OCI-LY1 (cell line): ENCODE data around the gene GAGE12G.

ENCODE experiments used
- H2AFZ ChIP-seq: fragments of 200-600 bp; sonication (generic), shearing (Covaris generic); 2 replicates; pipeline ENCODE4 v1.6.0; 2014; ENCODE audit warnings: antibody characterized with exemption, mild to moderate bottlenecking, low read length
- H3F3A ChIP-seq: fragments of 200-600 bp; sonication (generic), shearing (Covaris generic); 2 replicates; pipeline ENCODE4 v1.6.0; 2014; ENCODE audit warnings: mild to moderate bottlenecking, antibody characterized with exemption, low read length, moderate library complexity; ENCODE audit not compliant: insufficient read depth
- H3K27ac ChIP-seq: fragments of 200-600 bp; sonication (generic); 2 replicates; pipeline ENCODE4 v1.5.1; 2014; ENCODE audit warnings: low read length, mixed run types, mild to moderate bottlenecking, low read depth; ENCODE audit not compliant: poor library complexity, severe bottlenecking
- H3K27me3 ChIP-seq: fragments of 200-600 bp; sonication (generic); 2 replicates; pipeline ENCODE4 v1.6.0; 2014; ENCODE audit warnings: antibody characterized with exemption, mild to moderate bottlenecking, low read length, moderate library complexity; ENCODE audit not compliant: insufficient read depth
- H3K36me3 ChIP-seq: fragments of 200-600 bp; sonication (generic); 2 replicates; pipeline ENCODE4 v1.6.1; 2014; ENCODE audit warnings: mild to moderate bottlenecking, antibody characterized with exemption, low read length, moderate library complexity, mixed read lengths; ENCODE audit not compliant: insufficient read depth
- H3K4me1 ChIP-seq: fragments of 200-600 bp; sonication (generic); 2 replicates; pipeline ENCODE4 v1.5.1; 2014; ENCODE audit warnings: mild to moderate bottlenecking, low read length, moderate library complexity; ENCODE audit not compliant: insufficient read depth, severe bottlenecking
- H3K4me2 ChIP-seq: fragments of 200-600 bp; sonication (generic), shearing (Covaris generic); 2 replicates; pipeline ENCODE4 v1.6.1; 2014; ENCODE audit warnings: low read length
- H3K4me3 ChIP-seq: fragments of 200-600 bp; sonication (generic); 2 replicates; pipeline ENCODE4 v1.5.1; 2014; ENCODE audit warnings: low read length, low read depth, mild to moderate bottlenecking, mixed read lengths; ENCODE audit not compliant: poor library complexity, severe bottlenecking
- H3K79me2 ChIP-seq: fragments of 200-600 bp; shearing (Covaris generic); 2 replicates; pipeline ENCODE4 v1.6.1; 2016; ENCODE audit warnings: mixed run types, low read length, mixed read lengths; ENCODE audit not compliant: insufficient read depth
- H3K9ac ChIP-seq: fragments of 200-600 bp; sonication (generic), shearing (Covaris generic); 2 replicates; pipeline ENCODE4 v1.6.1; 2014; ENCODE audit warnings: mild to moderate bottlenecking, low read length, mixed read lengths
- H3K9me2 ChIP-seq: fragments of 200-600 bp; sonication (generic), shearing (Covaris generic); 2 replicates; pipeline ENCODE4 v1.6.1; 2014; ENCODE audit warnings: low read depth, mild to moderate bottlenecking, low read length, mixed read lengths
- H3K9me3 ChIP-seq: fragments of 200-600 bp; shearing (Covaris generic); 2 replicates; pipeline ENCODE4 v1.6.1; 2014; ENCODE audit warnings: low read length, mixed read lengths
- H4K20me1 ChIP-seq: fragments of 200-600 bp; sonication (generic), shearing (Covaris generic); 2 replicates; pipeline ENCODE4 v1.6.0; 2016; ENCODE audit warnings: mild to moderate bottlenecking, low read length; ENCODE audit not compliant: insufficient read depth
- EZH2 ChIP-seq: fragments of 200-600 bp; sonication (generic), shearing (Covaris generic); IDR thresholded peaks from 2 replicates; pipeline ENCODE4 v1.8.0; 2017; ENCODE audit warnings: borderline replicate concordance, mixed run types, mild to moderate bottlenecking, antibody characterized with exemption, low read length, moderate library complexity, mixed read lengths
- TF ChIP-seq, protein P1 (sequence below): fragments of 200-600 bp; sonication (generic), shearing (Covaris generic); IDR thresholded peaks from 2 replicates; pipeline ENCODE4 v1.5.1; 2017; ENCODE audit warnings: mild to moderate bottlenecking, antibody characterized with exemption, low read length, moderate library complexity, mixed read lengths

The GAGE12G gene

DNA sequence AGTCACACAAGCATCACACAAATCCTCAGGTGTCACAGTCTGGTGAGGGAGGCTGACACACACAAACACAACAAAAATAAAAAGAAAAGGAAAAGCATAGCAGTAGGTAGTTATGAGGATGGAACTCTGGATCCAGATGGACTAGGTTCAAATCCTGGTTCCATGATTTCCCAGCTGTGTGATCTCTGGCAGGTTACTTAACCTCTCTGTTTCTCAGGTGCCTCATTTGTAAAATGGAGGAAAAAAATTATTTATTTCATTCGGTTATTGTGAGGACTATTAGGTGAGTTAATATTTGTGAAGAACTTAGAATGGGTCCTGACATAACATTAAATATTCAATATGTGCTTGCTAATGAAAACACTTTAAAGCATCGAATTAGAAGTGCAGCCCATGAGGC lies 48.4 kb downstream of the GAGE12G start:
- Histone ChIP-seq H3K9me2 (no peaks in the 10 kb centered on the region), H2AFZ (no peak overlapping the region), H3K4me2 (no peak overlapping the region), H3K9ac (no peak overlapping the region), H3K79me2 (no peaks in the 10 kb centered on the region), H3K9me3 (no peaks in the 10 kb centered on the region), H4K20me1 (no peaks in the 10 kb centered on the region), H3F3A (no peaks in the 10 kb centered on the region), H3K27me3 (no peaks in the 10 kb centered on the region), H3K36me3 (no peaks in the 10 kb centered on the region), H3K4me1 (no peaks in the 10 kb centered on the region), H3K27ac (no peak overlapping the region), H3K4me3 (no peak overlapping the region)
- TF ChIP-seq, protein P1, sequence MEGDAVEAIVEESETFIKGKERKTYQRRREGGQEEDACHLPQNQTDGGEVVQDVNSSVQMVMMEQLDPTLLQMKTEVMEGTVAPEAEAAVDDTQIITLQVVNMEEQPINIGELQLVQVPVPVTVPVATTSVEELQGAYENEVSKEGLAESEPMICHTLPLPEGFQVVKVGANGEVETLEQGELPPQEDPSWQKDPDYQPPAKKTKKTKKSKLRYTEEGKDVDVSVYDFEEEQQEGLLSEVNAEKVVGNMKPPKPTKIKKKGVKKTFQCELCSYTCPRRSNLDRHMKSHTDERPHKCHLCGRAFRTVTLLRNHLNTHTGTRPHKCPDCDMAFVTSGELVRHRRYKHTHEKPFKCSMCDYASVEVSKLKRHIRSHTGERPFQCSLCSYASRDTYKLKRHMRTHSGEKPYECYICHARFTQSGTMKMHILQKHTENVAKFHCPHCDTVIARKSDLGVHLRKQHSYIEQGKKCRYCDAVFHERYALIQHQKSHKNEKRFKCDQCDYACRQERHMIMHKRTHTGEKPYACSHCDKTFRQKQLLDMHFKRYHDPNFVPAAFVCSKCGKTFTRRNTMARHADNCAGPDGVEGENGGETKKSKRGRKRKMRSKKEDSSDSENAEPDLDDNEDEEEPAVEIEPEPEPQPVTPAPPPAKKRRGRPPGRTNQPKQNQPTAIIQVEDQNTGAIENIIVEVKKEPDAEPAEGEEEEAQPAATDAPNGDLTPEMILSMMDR: no peak
- TF ChIP-seq EZH2: no peak
